GM19025 (cell line): Measurements from ENCODE around the gene NALCN.
"Not testable (repeated sequence)": the region's sequence is repeated elsewhere in the genome, so short reads cannot be mapped to it uniquely, and the experiment has no call there.

Experiments used
- ATAC-seq: cut with Tn5 transposase; IDR thresholded peaks from one replicate; pipeline ENCODE4 v1.9.1; 2021; ENCODE audit warnings: mild to moderate bottlenecking, low read depth, moderate library complexity; ENCODE audit not compliant: unreplicated experiment

NALCN gene

DNA sequence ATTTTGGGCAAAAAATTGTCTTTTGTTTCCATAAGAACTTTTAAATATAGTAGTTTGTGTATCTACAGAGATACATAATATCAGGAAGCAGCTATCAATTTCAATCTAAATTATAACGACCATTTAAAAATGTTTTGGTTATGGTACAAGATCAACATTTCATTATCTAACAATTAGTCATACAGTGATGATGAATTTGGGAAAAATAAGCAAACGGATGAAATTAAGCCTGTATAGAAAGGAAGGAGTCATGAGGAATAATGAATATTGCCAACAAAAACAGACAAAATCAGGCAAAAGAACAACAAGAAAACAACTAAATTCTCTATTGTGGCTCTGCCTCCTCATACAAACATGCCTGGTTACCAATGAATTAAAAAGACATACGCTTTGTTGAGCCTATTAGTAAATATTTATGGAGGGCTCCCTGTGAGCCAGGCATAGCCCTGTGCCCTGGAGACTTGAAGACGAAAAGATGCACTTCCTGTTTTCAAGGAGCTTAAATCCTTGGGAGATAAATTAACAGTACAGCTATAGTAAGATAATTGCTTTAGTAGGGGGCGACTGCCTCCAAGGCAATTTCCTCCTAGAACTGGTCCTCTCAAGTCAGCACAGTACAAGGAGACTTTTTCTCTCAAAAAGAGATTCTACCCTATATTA lies 73.0 kb downstream of the NALCN start:
- no peak for ATAC-seq

DNA sequence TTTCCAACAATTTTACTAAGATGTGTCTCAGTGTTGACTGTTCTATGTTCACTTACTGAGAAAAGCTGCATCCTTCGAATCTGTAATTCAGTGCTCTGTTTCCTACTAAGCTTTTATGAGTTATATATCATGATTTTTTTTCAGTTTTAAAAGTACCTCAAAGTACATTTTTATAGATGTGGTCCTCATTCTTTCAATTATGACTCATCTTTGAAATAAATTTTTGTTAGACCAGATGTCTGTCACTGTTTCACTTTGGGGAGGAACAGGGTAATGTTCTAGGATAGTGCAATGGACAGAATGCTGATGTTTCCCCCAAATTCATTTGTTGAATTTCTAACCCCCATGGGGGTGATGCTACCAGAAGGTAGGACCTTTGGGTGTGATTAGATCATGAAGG lies 74.8 kb downstream of the NALCN start:
- no peak for ATAC-seq

DNA sequence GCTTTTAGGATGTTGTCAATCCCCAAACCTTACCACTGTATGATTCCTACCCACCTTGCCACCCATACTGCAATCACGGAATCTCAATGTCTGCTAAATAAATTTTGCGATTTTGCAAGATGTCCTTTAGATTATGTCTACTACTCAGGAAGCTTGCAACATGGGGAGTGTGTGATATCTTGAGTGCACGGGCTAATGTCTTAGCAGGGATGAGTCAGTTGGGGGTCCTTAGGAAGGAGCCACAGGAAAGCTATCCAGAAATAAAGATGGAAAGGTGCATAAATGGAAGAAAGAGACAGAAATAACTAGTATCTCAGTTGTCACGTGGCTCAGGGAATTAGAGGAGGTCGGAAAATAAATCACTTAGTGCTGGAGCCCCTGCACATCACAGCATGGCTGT lies 77.1 kb downstream of the NALCN start:
- no peak for ATAC-seq

DNA sequence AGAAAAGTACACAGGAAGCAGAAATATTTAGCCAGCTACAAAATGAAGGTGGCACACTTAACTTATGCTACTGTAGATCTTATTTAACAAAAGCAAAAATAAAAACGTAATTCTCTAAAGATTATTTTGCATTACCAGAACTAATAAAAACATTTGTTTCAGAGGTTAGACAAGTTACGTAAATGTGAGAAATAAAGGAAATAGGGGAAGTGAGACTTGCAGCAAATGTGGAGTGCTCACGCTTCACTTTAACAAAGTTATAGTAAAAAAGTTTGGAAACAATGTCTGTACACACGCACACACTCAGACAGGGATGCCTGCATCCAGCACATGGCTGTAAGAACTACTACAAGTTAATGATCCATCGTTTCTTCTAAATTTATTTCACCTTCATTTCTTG lies 83.7 kb downstream of the NALCN start:
- ATAC-seq: no peak

DNA sequence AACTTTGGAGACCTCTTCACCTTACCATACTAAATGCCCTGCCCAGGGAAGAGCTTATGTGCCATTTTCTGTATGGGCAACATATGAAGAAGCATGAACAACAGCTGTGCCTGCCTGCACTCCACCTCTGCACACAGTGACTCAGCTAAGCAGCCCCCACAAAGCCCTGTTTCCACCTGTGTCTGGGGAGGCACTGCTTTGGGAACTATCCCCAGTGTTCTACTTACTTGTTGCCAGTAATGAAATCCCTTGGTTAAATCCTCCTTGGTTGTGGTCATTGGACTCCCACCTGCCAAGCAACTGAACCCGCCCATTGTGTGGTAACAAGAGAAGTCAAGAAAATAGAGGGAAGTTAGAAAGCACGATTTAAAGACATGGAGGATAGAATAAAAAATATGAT lies 84.6 kb downstream of the NALCN start:
- no peak for ATAC-seq

DNA sequence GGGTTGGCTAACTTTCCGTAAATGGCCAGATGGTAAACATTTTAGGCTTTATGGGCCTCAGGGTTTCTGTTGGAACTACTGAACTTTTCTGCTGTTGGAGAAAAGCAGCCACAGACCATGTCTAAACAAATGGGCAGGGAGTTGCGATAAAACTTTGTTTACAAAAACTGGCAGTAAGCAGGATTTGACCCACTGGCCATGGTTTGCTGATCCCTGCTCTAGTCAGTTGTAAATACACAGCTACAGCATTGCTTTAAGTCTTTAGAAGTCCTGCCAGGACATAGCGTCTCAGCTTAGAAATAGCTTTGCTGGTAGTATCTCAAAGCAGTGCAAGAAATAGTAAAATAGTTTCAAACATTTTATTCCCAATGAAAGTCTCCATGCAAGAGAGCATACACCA lies 88.4 kb downstream of the NALCN start:
- no peak for ATAC-seq

DNA sequence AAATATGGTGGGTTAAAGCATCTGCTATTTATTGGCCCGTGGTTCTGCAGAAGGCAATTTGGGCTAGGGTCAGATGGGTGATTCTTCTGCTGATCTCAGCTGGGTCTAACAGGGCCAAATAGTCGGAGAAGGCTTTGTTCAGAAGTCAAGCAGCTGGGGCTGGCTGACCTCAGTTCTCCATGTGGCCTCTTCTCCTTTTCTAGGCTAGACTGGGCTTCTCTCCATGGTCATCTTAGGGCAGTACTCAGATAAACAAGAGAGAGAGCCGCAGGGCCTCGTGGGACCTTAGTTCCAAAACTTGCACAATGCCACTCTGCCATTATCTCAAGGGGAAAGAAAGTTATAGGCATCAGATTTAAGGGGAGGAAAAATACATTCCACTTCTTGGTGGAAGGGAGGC lies 89.6 kb downstream of the NALCN start:
- no peak for ATAC-seq

DNA sequence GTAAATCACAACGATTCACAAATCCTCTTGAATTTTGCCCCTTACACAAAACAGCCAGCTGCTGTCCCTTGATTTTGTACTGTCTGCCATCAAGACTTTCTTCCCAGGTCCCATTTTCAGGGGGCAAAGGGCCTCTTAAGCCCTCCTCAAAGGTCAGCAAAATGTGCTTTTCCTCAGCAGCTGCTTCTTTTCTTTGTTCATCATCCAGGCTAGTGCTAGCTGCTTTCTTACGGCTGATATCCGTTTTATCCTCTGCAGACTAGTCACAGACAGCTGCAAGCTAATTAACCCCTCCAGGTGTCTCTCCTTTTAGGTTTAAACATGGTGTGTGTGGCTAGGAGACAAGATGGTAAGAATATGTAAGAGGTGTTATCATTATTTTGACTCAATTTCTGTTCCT lies 90.9 kb downstream of the NALCN start:
- ATAC-seq: no peak

DNA sequence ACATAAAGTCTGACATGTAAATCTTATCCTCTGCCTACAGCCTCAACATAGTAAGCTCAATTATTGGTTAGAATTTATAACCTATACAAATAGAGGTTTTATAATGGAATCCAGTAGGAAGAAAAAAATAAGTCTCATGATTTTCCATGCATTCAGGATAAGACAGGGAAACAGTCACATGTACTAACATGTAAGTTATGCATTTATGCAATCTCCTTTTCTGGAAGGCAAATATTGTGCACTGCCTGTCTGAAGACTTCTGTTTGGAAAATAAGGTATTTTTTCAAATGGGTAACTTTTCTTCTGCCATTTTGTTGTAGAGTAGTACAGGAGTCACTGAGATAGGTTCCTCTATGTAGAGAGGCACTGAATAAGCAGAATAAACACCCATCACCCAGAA lies 92.7 kb downstream of the NALCN start:
- no peak for ATAC-seq

DNA sequence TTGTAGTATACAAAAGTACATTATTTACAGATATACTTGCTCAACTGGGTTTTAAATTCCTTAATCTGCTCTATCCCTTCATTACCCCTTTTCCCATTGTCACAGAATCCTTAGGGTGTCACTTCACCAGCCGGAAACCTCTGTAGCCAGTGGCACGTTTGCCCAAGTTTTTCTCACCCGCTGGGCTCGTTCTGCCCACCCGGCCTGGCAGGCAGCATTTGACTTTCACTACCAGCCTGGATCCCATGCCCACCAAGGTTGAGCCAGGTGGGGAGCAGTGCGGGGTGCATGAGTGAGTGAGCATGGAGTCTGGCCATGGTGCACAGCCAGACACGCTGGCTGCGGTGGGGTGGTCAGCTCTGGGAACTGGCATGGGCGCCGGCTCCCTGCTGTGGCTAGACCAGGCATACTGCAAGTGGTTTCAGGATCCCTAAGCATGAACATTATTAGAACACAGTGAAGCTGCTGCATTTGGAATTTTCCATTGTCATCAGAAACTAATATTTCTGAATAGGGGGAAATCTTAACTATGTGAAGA lies 98.3 kb downstream of the NALCN start:
- ATAC-seq: no peak

DNA sequence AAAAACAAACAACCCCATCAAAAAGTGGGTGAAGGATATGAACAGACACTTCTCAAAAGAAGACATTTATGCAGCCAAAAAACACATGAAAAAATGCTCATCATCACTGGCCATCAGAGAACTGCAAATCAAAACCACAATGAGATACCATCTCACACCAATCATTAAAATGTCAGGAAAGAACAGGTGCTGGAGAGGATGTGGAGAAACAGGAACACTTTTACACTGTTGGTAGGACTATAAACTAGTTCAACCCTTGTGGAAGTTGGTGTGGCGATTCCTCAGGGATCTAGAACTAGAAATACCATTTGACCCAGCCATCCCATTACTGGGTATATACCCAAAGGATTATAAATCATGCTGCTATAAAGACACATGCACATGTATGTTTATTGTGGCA lies 102.8 kb downstream of the NALCN start:
- ATAC-seq: not testable (repeated sequence)

DNA sequence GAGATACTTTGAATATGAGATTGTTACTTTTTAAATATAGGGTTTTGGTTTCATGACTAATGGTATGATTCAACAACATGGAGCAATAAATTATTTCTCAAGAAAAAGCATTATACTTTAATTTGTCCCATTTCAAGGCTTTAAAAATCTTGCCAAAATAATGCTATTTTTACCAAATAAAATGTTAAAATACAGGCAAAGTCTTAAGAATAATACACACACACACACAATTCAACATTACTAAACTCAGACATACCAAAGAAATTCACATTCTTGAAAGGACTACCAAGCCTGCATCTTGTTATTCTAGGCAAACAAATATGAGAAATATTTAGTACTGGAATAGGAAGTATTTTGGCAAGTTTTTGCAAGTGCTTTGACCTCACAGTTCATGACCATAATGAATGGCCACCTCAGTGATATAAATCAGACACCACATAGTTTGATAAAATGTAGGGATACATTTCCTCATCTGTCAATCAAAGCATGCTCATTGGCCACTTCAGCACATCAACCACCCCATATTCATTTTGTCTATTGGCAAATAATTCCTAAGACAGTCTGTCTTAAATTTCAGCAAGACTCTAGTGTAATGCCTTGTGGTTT lies 107.2 kb downstream of the NALCN start:
- no peak for ATAC-seq

DNA sequence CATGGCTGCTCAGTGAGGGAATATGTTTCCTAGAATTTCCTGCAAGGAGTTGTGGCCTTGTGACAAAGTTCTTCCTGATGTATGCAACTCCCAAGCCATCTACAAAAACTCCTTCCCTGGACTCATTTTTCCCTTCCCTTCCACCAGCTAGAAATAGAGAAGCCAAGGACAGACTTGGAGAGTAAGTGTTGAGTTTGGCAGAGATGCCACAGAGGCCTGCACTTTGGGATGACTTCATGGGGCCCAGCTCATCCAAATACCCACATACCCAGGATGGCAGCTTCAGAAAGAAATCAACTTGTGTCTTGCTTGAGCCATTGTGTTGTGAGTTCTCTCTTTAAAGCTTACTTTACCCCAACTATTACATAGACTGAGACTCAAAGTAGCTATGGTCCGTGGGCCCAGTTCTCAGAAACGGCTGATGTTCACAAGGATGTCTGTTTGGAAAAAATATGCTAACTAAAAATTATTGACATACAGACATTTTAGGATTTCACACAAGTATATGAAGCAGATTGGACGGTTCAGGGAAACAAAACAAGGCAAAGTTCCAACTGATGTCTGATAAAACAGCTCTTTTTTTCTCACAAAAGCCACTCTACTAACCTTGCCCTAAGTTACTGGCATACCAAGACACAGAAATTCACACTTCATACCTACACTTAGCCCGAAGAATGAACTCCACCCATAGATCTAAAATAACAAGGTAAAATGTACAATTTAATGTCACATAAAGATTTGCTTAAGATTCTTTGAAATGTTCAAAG lies 107.9 kb downstream of the NALCN start:
- no peak for ATAC-seq

DNA sequence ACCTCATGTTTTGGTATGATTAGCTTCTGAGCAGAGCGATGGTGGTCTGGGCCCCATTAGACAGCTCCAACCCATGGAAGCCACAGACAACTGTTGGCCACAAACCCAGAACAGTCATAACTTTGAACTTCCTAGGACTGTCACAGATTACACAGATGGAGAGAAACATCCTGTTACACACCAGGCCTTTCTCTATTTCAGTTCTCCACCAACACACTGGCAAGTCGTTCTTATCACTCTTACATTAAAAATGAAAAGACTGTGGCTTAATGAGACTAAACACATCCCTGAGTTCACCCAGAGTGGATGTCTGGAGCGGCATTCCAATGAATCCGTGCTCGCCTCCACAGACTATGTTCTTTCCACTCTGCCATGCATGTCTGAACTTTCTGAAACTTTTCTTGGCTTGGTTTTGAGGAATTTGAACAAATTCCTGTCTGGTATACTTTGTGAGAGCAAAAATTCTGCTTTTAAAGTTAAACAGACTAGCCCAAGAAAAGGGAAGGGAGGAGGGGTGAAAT lies 109.1 kb downstream of the NALCN start:
- no peak for ATAC-seq

DNA sequence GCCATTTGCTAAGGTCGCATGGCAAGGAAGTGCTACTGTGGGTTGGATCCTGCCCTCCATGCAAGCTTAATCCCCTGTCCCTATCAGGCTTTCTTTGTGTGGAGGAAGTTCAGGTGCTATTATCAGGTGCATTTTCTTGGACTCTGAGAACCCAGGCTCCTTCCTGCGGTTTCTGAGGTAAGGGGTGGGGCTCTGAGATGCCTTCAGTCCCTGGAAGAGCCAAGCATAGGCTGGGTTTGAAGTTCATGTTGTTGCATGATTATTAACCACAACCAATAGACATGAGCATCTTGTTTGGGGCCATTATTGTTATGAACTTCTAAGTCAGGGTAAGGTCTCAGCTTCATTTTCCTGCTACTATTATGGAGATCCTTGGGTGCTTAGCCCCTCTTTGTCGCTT lies 109.5 kb downstream of the NALCN start:
- no peak for ATAC-seq

DNA sequence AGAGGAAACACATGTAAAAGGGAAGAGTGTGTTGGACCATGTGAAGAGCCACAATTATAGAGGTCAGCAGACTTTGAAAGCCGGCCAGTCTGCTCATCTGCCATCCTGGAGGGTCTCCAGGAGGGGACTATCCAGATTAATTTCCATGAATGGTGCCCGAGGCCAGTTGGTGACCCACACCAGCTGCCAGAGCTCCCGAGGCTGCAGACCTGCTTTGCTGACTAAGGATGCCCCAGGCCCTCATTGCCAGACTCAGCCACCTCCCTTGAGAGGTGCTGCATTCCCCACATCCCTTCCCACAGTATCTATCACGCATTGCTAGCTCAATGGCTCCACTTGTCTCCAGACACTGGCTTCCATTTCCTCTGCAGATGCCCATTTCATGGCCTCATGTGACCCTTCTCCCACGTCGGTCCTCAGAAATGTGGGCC lies 110.3 kb downstream of the NALCN start:
- ATAC-seq: no peak

DNA sequence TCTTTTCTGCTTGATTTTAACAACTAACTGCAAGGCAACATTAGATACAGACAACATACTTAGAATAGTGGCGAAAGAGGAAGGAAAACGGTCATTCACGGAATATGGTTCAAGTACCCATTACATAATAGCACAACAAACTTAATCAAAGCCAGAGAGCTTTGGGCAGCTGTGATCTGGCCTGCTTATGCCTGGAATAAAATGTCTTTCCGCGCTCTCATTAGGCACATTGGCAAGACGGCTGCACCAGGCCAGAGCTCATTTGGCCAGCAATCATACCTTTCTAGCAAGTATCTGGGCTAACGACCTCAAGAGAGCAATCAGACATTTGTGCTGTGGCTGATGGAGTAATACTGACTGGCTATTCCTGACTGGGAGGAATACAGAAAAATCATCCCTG lies 112.8 kb downstream of the NALCN start:
- ATAC-seq: no peak

DNA sequence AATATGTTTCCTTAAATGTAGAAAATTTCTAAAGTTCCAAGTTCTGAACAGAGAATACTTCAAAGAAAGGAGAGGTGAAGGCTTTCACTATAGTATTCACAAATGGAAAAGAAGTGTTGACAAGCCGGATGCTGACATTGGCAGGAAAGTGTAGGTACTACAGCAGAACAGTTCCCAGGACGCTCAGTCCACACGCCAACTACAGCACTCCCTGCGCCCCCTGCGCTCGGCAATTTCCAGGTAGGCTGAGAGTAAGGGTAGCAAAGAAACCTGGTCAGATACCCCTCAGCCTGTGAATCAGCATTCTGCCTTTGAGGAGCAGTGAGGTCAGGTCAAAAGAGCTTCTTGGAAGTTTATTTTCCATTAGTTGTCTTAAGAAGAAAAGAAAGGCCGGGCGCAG lies 115.3 kb downstream of the NALCN start:
- ATAC-seq: no peak

DNA sequence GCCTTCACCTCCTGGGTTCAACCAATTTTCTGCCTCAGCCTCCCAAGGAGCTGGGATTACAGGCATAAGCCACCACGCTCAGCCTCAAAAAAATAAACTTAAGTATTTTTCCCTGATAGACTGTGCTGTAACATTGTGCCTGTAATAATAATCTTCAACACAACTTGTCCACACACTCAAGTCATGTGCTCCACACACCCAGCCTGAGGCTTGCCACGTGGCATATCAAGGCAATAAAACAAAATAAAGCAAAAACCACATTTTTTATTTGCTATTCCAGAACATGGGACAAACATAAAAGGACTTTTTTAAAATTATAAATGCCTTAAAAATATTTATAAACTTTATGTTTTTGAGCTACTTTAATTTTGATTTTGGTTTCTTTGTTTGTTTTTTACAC lies 115.8 kb downstream of the NALCN start:
- no peak for ATAC-seq

DNA sequence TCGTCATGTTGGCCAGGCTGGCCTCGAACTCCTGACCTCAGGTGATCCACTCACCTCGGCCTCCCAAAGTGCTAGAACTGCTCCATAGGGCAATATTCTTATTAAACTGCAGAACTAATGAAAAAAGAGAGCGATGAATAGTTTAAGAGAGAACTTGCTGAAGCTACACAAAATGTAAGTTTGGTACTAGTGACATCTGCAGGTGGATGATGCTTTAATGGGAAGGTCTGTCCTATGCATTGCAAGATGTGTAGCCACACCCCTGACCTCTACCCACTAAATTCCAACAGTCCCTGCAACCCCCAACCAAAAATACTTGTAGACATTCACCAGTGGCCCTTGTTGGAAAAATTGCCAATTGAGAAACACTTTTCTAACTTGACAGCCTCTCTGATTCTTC lies 117.8 kb downstream of the NALCN start:
- ATAC-seq: no peak

DNA sequence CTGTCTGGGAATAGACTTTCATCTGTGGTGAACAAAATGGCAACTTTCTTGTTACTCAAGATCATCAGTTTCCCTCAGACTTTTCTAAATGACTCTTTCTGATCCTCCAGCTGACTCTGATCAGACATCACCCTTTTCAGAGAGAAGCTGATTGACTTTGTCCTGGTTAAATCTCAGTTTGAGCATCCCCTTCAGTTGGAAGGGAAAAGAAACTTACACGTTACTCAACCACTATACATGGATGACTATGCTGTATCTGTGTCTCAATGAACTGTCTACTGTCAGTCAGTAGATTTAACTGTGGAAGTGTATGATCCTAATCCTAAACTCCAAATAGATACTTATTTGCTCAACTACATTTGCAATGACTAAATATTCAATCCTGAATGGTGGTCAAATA lies 118.5 kb downstream of the NALCN start:
- no peak for ATAC-seq
